Endothelial cell of umbilical vein (primary cell): ENCODE measurements around the gene ASIC4.

Experiments
- CTCF ChIP-seq, 2 donors: IDR thresholded peaks; 1 replicate in 1 of 2; 2 replicates in 1 of 2; pipeline ENCODE4 v1.5.1; 2011; ENCODE audit warnings: low read length in 2 of 2, mild to moderate bottlenecking in 2 of 2, moderate library complexity in 2 of 2, control low read depth in 1 of 2, inconsistent platforms in 1 of 2, low read depth in 1 of 2; ENCODE audit not compliant: insufficient read depth in 1 of 2; ENCODE audit errors: extremely low read depth in 1 of 2
- EZH2 ChIP-seq: IDR thresholded peaks from 2 replicates; pipeline ENCODE4 v1.6.1; 2012; ENCODE audit warnings: borderline replicate concordance, low read depth, mild to moderate bottlenecking, moderate library complexity, low read length, inconsistent platforms; ENCODE audit not compliant: severe bottlenecking
- FOS ChIP-seq: IDR thresholded peaks from 2 replicates; pipeline ENCODE4 v1.6.1; 2011; ENCODE audit warnings: mild to moderate bottlenecking, low read length, moderate library complexity, borderline replicate concordance; ENCODE audit not compliant: insufficient read depth
- JUN ChIP-seq: IDR thresholded peaks from 2 replicates; pipeline ENCODE4 v1.6.1; 2011; ENCODE audit warnings: borderline replicate concordance, low read depth; ENCODE audit not compliant: insufficient read length, insufficient read depth
- MAX ChIP-seq: IDR thresholded peaks from 2 replicates; pipeline ENCODE4 v1.6.1; 2011; ENCODE audit not compliant: insufficient read depth, insufficient read length
- MYC ChIP-seq: IDR thresholded peaks from one replicate; pipeline ENCODE4 v1.6.1; 2011; ENCODE audit warnings: mild to moderate bottlenecking, low read depth, low read length
- POLR2A ChIP-seq: IDR thresholded peaks from 2 replicates; pipeline ENCODE4 v1.6.1; 2012; ENCODE audit warnings: low read depth, mild to moderate bottlenecking, control low read depth, low read length
- POLR2AphosphoS5 ChIP-seq: IDR thresholded peaks from 2 replicates; pipeline ENCODE4 v1.6.1; 2012; ENCODE audit warnings: low read depth, mild to moderate bottlenecking, control low read depth, low read length, moderate library complexity; ENCODE audit not compliant: insufficient read depth

- no peak for TF ChIP-seq CTCF (IDR thresholded peaks at IDR 0.05; ENCODE audit: extremely low read depth in 1 of 2, insufficient read depth in 1 of 2, low read depth in 1 of 2, low read length in 2 of 2)
- no peak for TF ChIP-seq POLR2A
- TF ChIP-seq EZH2: no peak
- TF ChIP-seq MAX: no peak
- no peak for TF ChIP-seq JUN
- no peak for TF ChIP-seq POLR2AphosphoS5
- no peak for TF ChIP-seq MYC
- TF ChIP-seq FOS: no peak
Measured at GRCh38 chr2:219538504-219538951, 24.2 kb downstream of the ASIC4 start.
